SW480 (cell line): Measurements from ENCODE around the gene TMEM51.

Experiments used
- DNase-seq: peaks from one replicate; pipeline ENCODE4 v3.0.0-alpha.2; 2016; ENCODE audit warnings: low spot score

The TMEM51 gene

GRCh38 chr1:15246960-15247614, 93.5 kb downstream of the TMEM51 start, which contains the start of gene FHAD1:
TSS of gene FHAD1 (plus strand) at chr1:15247223. CDS start at chr1:15251785, 4,562 bp downstream.
- peak; percentile 68 for DNase-seq

GRCh38 chr1:15248216-15248615, 94.7 kb downstream of the TMEM51 start:
- DNase-seq = no peak

- DNase-seq = peak; percentile 16
These were observed 95.5 kb downstream of the TMEM51 start for GRCh38 chr1:15249081-15249480.

GRCh38 chr1:15251857-15252835, 98.6 kb downstream of the TMEM51 start:
- no peak for DNase-seq

- DNase-seq = no peak
These were observed 101.0 kb downstream of the TMEM51 start for GRCh38 chr1:15254559-15254958.

- no peak for DNase-seq
These were observed 102.1 kb downstream of the TMEM51 start for GRCh38 chr1:15255582-15256149.

- DNase-seq = no peak
These were observed 103.0 kb downstream of the TMEM51 start for GRCh38 chr1:15256584-15256983.

GRCh38 chr1:15257309-15257708, 103.8 kb downstream of the TMEM51 start:
- no peak for DNase-seq

GRCh38 chr1:15258833-15259621, 105.5 kb downstream of the TMEM51 start:
- DNase-seq = no peak

- DNase-seq = no peak
These were observed 106.1 kb downstream of the TMEM51 start for GRCh38 chr1:15259622-15260007.

GRCh38 chr1:15260418-15261154, 107.0 kb downstream of the TMEM51 start:
- peak; percentile 49 for DNase-seq

- DNase-seq = no peak
These were observed 107.8 kb downstream of the TMEM51 start for GRCh38 chr1:15261155-15262002.

GRCh38 chr1:15262003-15262377, 108.4 kb downstream of the TMEM51 start:
- no peak for DNase-seq

- no peak for DNase-seq
These were observed 109.2 kb downstream of the TMEM51 start for GRCh38 chr1:15262706-15263105.

GRCh38 chr1:15264769-15265168, 111.2 kb downstream of the TMEM51 start:
- no peak for DNase-seq
